Stimulated activated CD8-positive, alpha-beta memory T cell treated with anti-CD3 and anti-CD28 coated beads, Interleukin-15, amount 100 ng/mL, for 24 hours (primary cell): ENCODE data around the gene SSNA1.

Experiments
- DNase-seq: peaks from one replicate; pipeline ENCODE4 v3.0.0-alpha.2; 2020; ENCODE audit warnings: low read depth

Gene SSNA1

GRCh38 chr9:137168573-137168903, 19.9 kb upstream of the SSNA1 start:
- DNase-seq = no peak

GRCh38 chr9:137168904-137169856, 19.3 kb upstream of the SSNA1 start:
- no peak for DNase-seq

- DNase-seq = no peak
These were observed 18.5 kb upstream of the SSNA1 start, which contains the start of gene LRRC26 for GRCh38 chr9:137169896-137170358. Gene LRRC26 (minus strand): TSS chr9:137170051. CDS start chr9:137169943, 108 bp downstream.

- no peak for DNase-seq
These were observed 17.9 kb upstream of the SSNA1 start for GRCh38 chr9:137170486-137171148.

GRCh38 chr9:137171149-137171900, 17.2 kb upstream of the SSNA1 start:
- no peak for DNase-seq

- DNase-seq = no peak
These were observed 15.3 kb upstream of the SSNA1 start for GRCh38 chr9:137172901-137173795.

GRCh38 chr9:137173796-137174664, 14.4 kb upstream of the SSNA1 start:
- no peak for DNase-seq

GRCh38 chr9:137174722-137175293, 13.7 kb upstream of the SSNA1 start:
- DNase-seq = no peak

GRCh38 chr9:137175345-137175961, 13.0 kb upstream of the SSNA1 start:
- DNase-seq = no peak

GRCh38 chr9:137176302-137177182, 11.9 kb upstream of the SSNA1 start:
- no peak for DNase-seq

- DNase-seq = no peak
These were observed 10.1 kb upstream of the SSNA1 start for GRCh38 chr9:137178201-137178938.

GRCh38 chr9:137178939-137179630, 9.4 kb upstream of the SSNA1 start:
- no peak for DNase-seq

GRCh38 chr9:137179761-137180160, 8.7 kb upstream of the SSNA1 start:
- DNase-seq = no peak

- DNase-seq = no peak
These were observed 8.0 kb upstream of the SSNA1 start for GRCh38 chr9:137180491-137180890.

GRCh38 chr9:137181680-137182079, 6.8 kb upstream of the SSNA1 start:
- no peak for DNase-seq

GRCh38 chr9:137182836-137183235, 5.6 kb upstream of the SSNA1 start:
- no peak for DNase-seq

- no peak for DNase-seq
These were observed 4.4 kb upstream of the SSNA1 start for GRCh38 chr9:137183980-137184595.
